ENCODE data around the gene KISS1R. TPM values are rescaled to one million over a fixed set of nuclear protein-coding genes. Genes with fewer than 3 reads are reported as not detected.

KISS1R gene
- polyA plus RNA-seq, 2 of the 4 experiments (the other 2 are of a cell fraction) = 0.14 to 0.79 TPM

DNA sequence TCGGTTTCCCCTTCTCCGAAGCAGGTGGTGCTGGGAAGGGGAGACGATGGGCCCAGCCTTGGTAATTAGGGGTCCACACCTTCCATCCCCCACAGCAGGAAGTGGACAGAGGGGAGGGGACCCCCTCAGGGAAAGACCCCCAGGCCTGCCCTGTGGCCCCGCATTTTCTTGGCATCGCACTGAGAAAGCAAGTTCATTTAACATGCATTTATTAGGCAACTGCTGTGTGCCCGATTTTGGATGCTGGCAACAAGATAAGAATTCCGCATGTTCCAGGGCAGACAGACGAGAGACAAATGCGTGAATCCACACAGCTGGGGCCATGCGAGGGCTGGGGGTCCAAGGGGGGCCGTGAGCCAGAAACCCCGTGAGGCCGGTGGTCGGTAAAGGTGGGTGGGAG, 37.1 kb downstream of the KISS1R start:
- POLR2A ChIA-PET = no interaction called here
- DNase-seq (ENCODE audit: low read depth in 1 of 2, low spot score in 1 of 2) (no peak), ATAC-seq (no peak), FAIRE-seq (no peak)
- no peak overlapping the region for H3K4me2 ChIP-seq
- peaks cover 31% of the 10 kb centered on the region for H3K4me1 ChIP-seq
- CTCF ChIA-PET = interaction anchor here (0.6 kb wide), 1 partner anchor 16 kb away, joined by 4 read pairs; no protein-coding TSS in a partner anchor
- no peak for TF ChIP-seq RFX5 (IDR thresholded peaks at IDR 0.05)
- no peak for TF ChIP-seq ZC3H11A (IDR thresholded peaks at IDR 0.05)
- TF ChIP-seq RAD21 (conservative IDR thresholded peaks at IDR 0.05 in 1 of 2, IDR thresholded peaks at IDR 0.05 in 1 of 2) = no peak
- no peak for TF ChIP-seq HES2 (IDR thresholded peaks at IDR 0.05)
- TF ChIP-seq HMGXB4 (CRISPR knock-in tag; IDR thresholded peaks at IDR 0.05; ENCODE audit: borderline replicate concordance) = no peak
- no peak for TF ChIP-seq SMC3 (IDR thresholded peaks at IDR 0.05)
- TF ChIP-seq GATA3 (IDR thresholded peaks at IDR 0.05; ENCODE audit: borderline replicate concordance) = no peak
- no peak for TF ChIP-seq ESRRA (IDR thresholded peaks at IDR 0.05; ENCODE audit: borderline replicate concordance, low read length)
- no peak for TF ChIP-seq JUNB (IDR thresholded peaks at IDR 0.05)
- no peak for TF ChIP-seq KDM1A (IDR thresholded peaks at IDR 0.05; ENCODE audit: low read depth)
- no peak for TF ChIP-seq HOXA7 (CRISPR knock-in tag; IDR thresholded peaks at IDR 0.05)
- no peak for TF ChIP-seq NFE2L2 (conservative IDR thresholded peaks at IDR 0.05; ENCODE audit: low read length)
- no peak for TF ChIP-seq POLR2A (IDR thresholded peaks at IDR 0.05; ENCODE audit: low read length)
- no peak for TF ChIP-seq REST (IDR thresholded peaks at IDR 0.05)
- no peak for TF ChIP-seq RNF2 (IDR thresholded peaks at IDR 0.05; ENCODE audit: borderline replicate concordance, low read depth)
- TF ChIP-seq POLR2AphosphoS2 (conservative IDR thresholded peaks at IDR 0.05; ENCODE audit: low read length) = no peak
- no peak for TF ChIP-seq EP300 (IDR thresholded peaks at IDR 0.05)
- no peak for TF ChIP-seq CHD4 (IDR thresholded peaks at IDR 0.05; ENCODE audit: borderline replicate concordance)
- TF ChIP-seq PHF8 (IDR thresholded peaks at IDR 0.05; ENCODE audit: borderline replicate concordance, low read depth) = no peak
- TF ChIP-seq MAX (IDR thresholded peaks at IDR 0.05) = no peak
- H3K9me3 ChIP-seq = no peaks in the 10 kb centered on the region
- 81% methylated on average over 9 of the region's 14 CpGs for WGBS (ENCODE audit: missing lambda C conversion rate)
- H3K27ac ChIP-seq = no peak overlapping the region
- no peak overlapping the region for H3K4me3 ChIP-seq

DNA sequence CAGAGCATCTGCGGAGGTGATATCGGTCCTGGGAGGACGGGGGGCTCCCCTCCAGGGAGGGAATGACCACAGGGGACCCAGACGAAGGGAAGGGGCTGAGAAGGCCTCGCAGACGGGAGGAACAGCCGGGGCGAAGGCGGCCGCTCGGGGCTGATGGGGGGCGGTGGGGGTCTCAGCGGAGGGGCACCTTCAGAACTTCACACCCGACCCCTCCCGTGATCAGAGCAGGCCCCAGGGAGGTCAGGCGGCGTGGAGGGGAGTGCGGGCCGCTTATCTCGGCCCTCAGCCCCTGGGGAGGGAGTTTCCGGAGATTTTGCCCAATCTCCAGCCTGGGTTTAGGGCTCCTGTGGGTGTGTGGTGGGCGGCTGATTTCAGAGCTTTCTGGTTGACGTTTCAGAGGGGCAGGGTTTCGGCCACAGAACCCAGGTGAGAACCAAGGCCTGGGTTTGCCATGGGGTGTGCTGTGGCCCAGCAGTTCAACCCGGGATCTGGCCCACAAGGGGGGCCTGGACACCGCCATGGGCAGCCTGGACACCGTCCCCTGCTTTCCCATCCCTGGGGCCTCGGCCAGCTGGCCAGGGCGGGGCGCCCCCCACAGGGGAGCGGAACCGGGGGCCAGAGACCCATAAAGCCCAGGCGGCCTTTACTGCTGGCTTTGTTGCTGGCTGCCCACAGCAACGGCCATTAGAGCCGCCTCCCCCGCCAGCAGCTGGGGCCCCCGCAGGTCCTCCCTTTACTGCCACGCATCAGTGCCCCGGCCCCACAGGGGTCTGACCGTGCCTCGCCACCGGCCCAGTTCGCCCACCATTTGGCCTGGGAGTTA, 37.8 kb downstream of the KISS1R start:
- H3K9me3 ChIP-seq = no peaks in the 10 kb centered on the region
- peak overlapping the region in 1 of 2 experiments; percentile 33; a peak in 1 of 6 replicates for H3K27ac ChIP-seq
- ChIA-PET POLR2A (no interaction called here), CTCF (interaction anchor here (0.6 kb wide), 1 partner anchor 16 kb away, joined by 4 read pairs; no protein-coding TSS in a partner anchor)
- ATAC-seq (no peak; a peak in 1 of 6 replicates), DNase-seq (ENCODE audit: low read depth in 1 of 2, low spot score in 1 of 2) (no peak), FAIRE-seq (no peak)
- H3K4me3 ChIP-seq = no peak overlapping the region
- WGBS (ENCODE audit: missing lambda C conversion rate) = 83% methylated on average over 15 of the region's 43 CpGs
- H3K4me1 ChIP-seq = peaks cover 36% of the 10 kb centered on the region
- no peak overlapping the region for H3K4me2 ChIP-seq
- TF ChIP-seq BCL3 (IDR thresholded peaks at IDR 0.05) (no peak), RNF2 (IDR thresholded peaks at IDR 0.05; ENCODE audit: borderline replicate concordance, low read depth) (no peak), CEBPB (IDR thresholded peaks at IDR 0.05) (no peak), JUN (IDR thresholded peaks at IDR 0.05) (no peak), MAFK (IDR thresholded peaks at IDR 0.05; ENCODE audit: partially characterized antibody) (no peak), FOSL2 (IDR thresholded peaks at IDR 0.05) (no peak), FOSL2 (CRISPR knock-in tag; IDR thresholded peaks at IDR 0.05) (no peak), E2F6 (IDR thresholded peaks at IDR 0.05; ENCODE audit: borderline replicate concordance, low read depth) (no peak), ZNF302 (CRISPR knock-in tag; IDR thresholded peaks at IDR 0.05) (no peak), ZC3H11A (IDR thresholded peaks at IDR 0.05) (no peak), RFX5 (IDR thresholded peaks at IDR 0.05) (no peak), GATA3 (IDR thresholded peaks at IDR 0.05; ENCODE audit: borderline replicate concordance) (no peak)
